GM18519 (cell line): ENCODE measurements around the gene ZDHHC14.

Experiments
- ATAC-seq: cut with Tn5 transposase; IDR thresholded peaks from one replicate; pipeline ENCODE4 v1.9.1; 2021; ENCODE audit warnings: mild to moderate bottlenecking, moderate library complexity; ENCODE audit not compliant: unreplicated experiment, low FRiP score

ZDHHC14 gene

GRCh38 chr6:157525918-157526425 lies 145.0 kb downstream of the ZDHHC14 start:
- ATAC-seq: no peak

GRCh38 chr6:157527471-157527907 lies 146.5 kb downstream of the ZDHHC14 start:
- ATAC-seq: no peak

GRCh38 chr6:157528931-157529653 lies 148.1 kb downstream of the ZDHHC14 start:
- ATAC-seq: no peak

GRCh38 chr6:157529654-157530039 lies 148.7 kb downstream of the ZDHHC14 start:
- ATAC-seq: no peak

GRCh38 chr6:157530126-157530525 lies 149.1 kb downstream of the ZDHHC14 start:
- ATAC-seq: no peak

- no peak for ATAC-seq
Measured at GRCh38 chr6:157530724-157531168, 149.8 kb downstream of the ZDHHC14 start.

GRCh38 chr6:157531169-157531985 lies 150.4 kb downstream of the ZDHHC14 start:
- ATAC-seq: no peak

- ATAC-seq: no peak
Measured at GRCh38 chr6:157531986-157532365, 151.0 kb downstream of the ZDHHC14 start.

- no peak for ATAC-seq
Measured at GRCh38 chr6:157533048-157533871, 152.3 kb downstream of the ZDHHC14 start.

- ATAC-seq: no peak
Measured at GRCh38 chr6:157534134-157534871, 153.3 kb downstream of the ZDHHC14 start.

- no peak for ATAC-seq
Measured at GRCh38 chr6:157534977-157535339, 154.0 kb downstream of the ZDHHC14 start.

GRCh38 chr6:157535340-157536222 lies 154.6 kb downstream of the ZDHHC14 start:
- peak; percentile 66 for ATAC-seq

GRCh38 chr6:157536223-157536545 lies 155.2 kb downstream of the ZDHHC14 start:
- no peak for ATAC-seq

- ATAC-seq: no peak
Measured at GRCh38 chr6:157537556-157537955, 156.6 kb downstream of the ZDHHC14 start.

- ATAC-seq: peak; percentile 39
Measured at GRCh38 chr6:157538168-157538567, 157.2 kb downstream of the ZDHHC14 start.

GRCh38 chr6:157538698-157539097 lies 157.7 kb downstream of the ZDHHC14 start:
- ATAC-seq: no peak

- no peak for ATAC-seq
Measured at GRCh38 chr6:157539421-157539822, 158.4 kb downstream of the ZDHHC14 start.

- ATAC-seq: no peak
Measured at GRCh38 chr6:157539900-157540752, 159.1 kb downstream of the ZDHHC14 start.
